ENCODE data around the gene NEU4. TPM values are rescaled to one million over a fixed set of nuclear protein-coding genes. Genes with fewer than 3 reads are reported as not detected.

NEU4 gene
- polyA plus RNA-seq, 1 donor from 2014 or later = not detected

- H2AFZ ChIP-seq (ENCODE audit: low read depth, low read length) = no peak overlapping the region
- no peaks in the 10 kb centered on the region for H3K36me3 ChIP-seq (ENCODE audit: insufficient read depth, low read length)
- H3K27ac ChIP-seq (ENCODE audit: low read length) = no peak overlapping the region
- TF ChIP-seq RAD21 (conservative IDR thresholded peaks at IDR 0.05) (no peak), POLR2AphosphoS5 (IDR thresholded peaks at IDR 0.05) (no peak), REST (IDR thresholded peaks at IDR 0.05; ENCODE audit: borderline replicate concordance) (no peak), EZH2 (IDR thresholded peaks at IDR 0.05; ENCODE audit: borderline replicate concordance, insufficient read depth, low read length, poor library complexity, severe bottlenecking) (no peak), MXI1 (conservative IDR thresholded peaks at IDR 0.05; ENCODE audit: poor library complexity, severe bottlenecking) (no peak), TAF1 (IDR thresholded peaks at IDR 0.05; ENCODE audit: low read depth) (no peak), CTCF (IDR thresholded peaks at IDR 0.05; ENCODE audit: poor library complexity, severe bottlenecking) (no peak), EP300 (conservative IDR thresholded peaks at IDR 0.05; ENCODE audit: poor library complexity, severe bottlenecking) (no peak), SMC3 (conservative IDR thresholded peaks at IDR 0.05; ENCODE audit: poor library complexity) (no peak)
- no peaks in the 10 kb centered on the region for H3F3A ChIP-seq (ENCODE audit: insufficient read depth, low read length, poor library complexity, severe bottlenecking)
- no peaks in the 10 kb centered on the region for H3K9me2 ChIP-seq (ENCODE audit: insufficient read depth, low read length)
- H3K4me3 ChIP-seq (ENCODE audit: low read length) = no peak overlapping the region
- H3K79me2 ChIP-seq (replicated peaks; ENCODE audit: insufficient read depth, low read length) = no peaks in the 10 kb centered on the region
- no peaks in the 10 kb centered on the region for H3K27me3 ChIP-seq (ENCODE audit: insufficient read depth, low read depth, low read length)
- no peak overlapping the region for H3K4me2 ChIP-seq (ENCODE audit: low read length)
- H3K9me3 ChIP-seq (ENCODE audit: low read length) = no peaks in the 10 kb centered on the region
- H4K20me1 ChIP-seq (ENCODE audit: insufficient read depth) = no peaks in the 10 kb centered on the region
- H3K9ac ChIP-seq (ENCODE audit: low read length) = no peak overlapping the region
These were observed 4.0 kb downstream of the NEU4 start for GRCh38 chr2:241812730-241813643.

- Histone ChIP-seq H3F3A (ENCODE audit: insufficient read depth, low read length, poor library complexity, severe bottlenecking) (no peaks in the 10 kb centered on the region), H3K9me3 (ENCODE audit: low read length) (no peaks in the 10 kb centered on the region), H3K9me2 (ENCODE audit: insufficient read depth, low read length) (no peaks in the 10 kb centered on the region), H3K4me3 (ENCODE audit: low read length) (no peak overlapping the region), H3K79me2 (replicated peaks; ENCODE audit: insufficient read depth, low read length) (no peaks in the 10 kb centered on the region), H3K27ac (ENCODE audit: low read length) (no peak overlapping the region), H3K36me3 (ENCODE audit: insufficient read depth, low read length) (no peaks in the 10 kb centered on the region), H2AFZ (ENCODE audit: low read depth, low read length) (no peak overlapping the region), H4K20me1 (ENCODE audit: insufficient read depth) (no peaks in the 10 kb centered on the region), H3K9ac (ENCODE audit: low read length) (no peak overlapping the region), H3K27me3 (ENCODE audit: insufficient read depth, low read depth, low read length) (no peaks in the 10 kb centered on the region), H3K4me2 (ENCODE audit: low read length) (no peak overlapping the region)
- TF ChIP-seq REST (IDR thresholded peaks at IDR 0.05; ENCODE audit: borderline replicate concordance) (no peak), TAF1 (IDR thresholded peaks at IDR 0.05; ENCODE audit: low read depth) (no peak), MXI1 (conservative IDR thresholded peaks at IDR 0.05; ENCODE audit: poor library complexity, severe bottlenecking) (no peak), RAD21 (conservative IDR thresholded peaks at IDR 0.05) (no peak), EP300 (conservative IDR thresholded peaks at IDR 0.05; ENCODE audit: poor library complexity, severe bottlenecking) (no peak), POLR2AphosphoS5 (IDR thresholded peaks at IDR 0.05) (no peak), CTCF (IDR thresholded peaks at IDR 0.05; ENCODE audit: poor library complexity, severe bottlenecking) (no peak)
These were observed 4.8 kb downstream of the NEU4 start for GRCh38 chr2:241813644-241814392.

All from neural cell (in vitro differentiated cells).